Measurements from ENCODE around the gene KNCN.

GRCh38 chr1:46576596-46576995 is 25.1 kb upstream of the KNCN start:
- TF ChIP-seq CTCF (IDR thresholded peaks at IDR 0.05) (no peak), EZH2 (IDR thresholded peaks at IDR 0.05; ENCODE audit: borderline replicate concordance, insufficient read depth, low read depth, low read length, poor library complexity, severe bottlenecking) (no peak)
